Measurements from ENCODE around the gene COLQ. TPM values are rescaled to one million over a fixed set of nuclear protein-coding genes. Genes with fewer than 3 reads are reported as not detected.
"Not testable (repeated sequence)": the region's sequence is repeated elsewhere in the genome, so short reads cannot be mapped to it uniquely, and the experiment has no call there.

COLQ gene
- total RNA-seq: 0.39 and 1.9 TPM in 2 replicates

DNA sequence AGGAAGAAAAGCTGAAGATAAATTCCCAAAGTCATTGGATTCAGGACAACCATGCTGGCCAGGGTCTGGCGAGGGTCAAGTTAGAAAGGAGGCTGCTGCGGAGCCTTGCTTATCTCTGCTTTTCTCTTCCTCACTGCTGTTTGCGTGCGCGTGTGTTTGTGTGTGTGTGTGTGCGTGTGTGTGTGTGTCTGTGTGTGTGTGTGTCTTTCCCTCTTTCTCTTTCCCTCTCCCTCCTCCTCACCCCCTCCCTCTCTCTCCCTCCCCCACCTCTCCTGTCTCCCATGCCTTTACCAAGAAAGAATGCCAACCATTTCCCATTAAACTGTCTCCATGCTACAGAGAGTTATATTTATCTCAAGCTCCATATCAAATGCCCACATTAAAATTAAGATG, at the start of gene COLQ:
TSS of gene COLQ (minus strand) at position 134 of the 393 bp plus-strand sequence. CDS start at position 53, 81 bp downstream.
- no peak for DNase-seq (ENCODE audit: low read depth in 2 of 2)

GRCh38 chr3:15563190-15563589, 41.7 kb upstream of the COLQ start:
- DNase-seq (ENCODE audit: low read depth in 2 of 2): no peak

DNA sequence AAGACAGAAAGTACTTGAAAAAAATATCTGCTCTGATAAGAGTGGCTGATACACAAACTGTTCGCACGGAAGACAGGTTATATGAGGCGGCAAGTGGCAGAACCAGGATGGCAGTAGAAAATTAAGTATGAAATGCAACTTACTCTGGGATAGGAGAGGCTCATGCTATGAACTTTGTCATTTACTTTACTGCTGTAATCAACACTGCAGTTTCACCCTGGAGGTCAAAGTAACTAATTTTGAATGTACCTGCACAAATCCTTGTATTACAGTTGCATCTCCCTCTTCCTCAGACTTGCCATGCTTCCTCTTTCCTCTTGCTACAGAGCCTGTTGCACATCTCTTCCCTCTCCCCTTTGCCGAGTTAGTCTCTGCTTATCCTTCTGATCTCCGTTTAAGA, 41.1 kb upstream of the COLQ start:
- DNase-seq (ENCODE audit: low read depth in 2 of 2): no peak

- DNase-seq (ENCODE audit: low read depth in 2 of 2): no peak
Observed at GRCh38 chr3:15558581-15558980, 37.1 kb upstream of the COLQ start.

DNA sequence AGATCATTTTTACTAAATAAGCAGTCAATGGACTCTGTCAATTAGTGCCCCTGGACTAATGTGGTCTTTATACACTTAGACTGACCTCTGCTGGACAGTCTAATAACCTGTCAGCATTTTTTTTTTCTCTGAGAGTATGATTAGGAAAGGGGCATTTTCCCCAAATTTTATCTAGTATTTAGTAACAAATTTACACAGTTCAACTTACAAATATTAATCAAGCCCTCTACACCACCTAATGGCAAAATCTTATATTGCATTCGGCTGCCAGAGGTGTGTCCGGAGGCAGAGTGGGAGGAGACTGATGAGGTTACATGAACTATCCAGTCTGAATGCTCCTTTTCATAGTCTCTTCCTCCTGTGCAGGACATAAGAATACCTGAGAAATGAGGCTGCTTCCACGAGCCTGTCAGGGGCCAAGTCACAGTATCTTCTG, 36.0 kb upstream of the COLQ start:
- peak; percentile 81 to 85 for DNase-seq (ENCODE audit: low read depth in 2 of 2)

- DNase-seq (ENCODE audit: low read depth in 2 of 2): no peak
Observed at GRCh38 chr3:15556512-15556911, 35.0 kb upstream of the COLQ start.

DNA sequence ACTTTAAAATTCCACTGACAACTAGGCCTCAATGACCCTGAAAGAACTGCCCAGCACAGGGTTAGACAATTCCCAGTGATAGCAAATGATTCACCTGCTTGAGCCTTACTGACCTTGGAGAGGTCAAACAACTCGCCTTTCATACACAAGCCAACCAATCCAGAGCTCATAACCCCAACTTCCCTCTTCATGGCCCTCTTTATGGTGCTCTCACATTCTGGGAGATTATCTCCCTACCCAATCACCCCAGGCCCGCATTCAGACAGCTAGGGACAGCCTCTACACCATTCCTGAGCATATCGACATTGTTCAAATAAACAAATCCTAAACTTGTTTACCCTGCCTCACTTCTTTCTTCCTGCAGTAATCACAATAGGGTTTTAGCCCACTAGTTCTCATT, 32.2 kb upstream of the COLQ start:
- no peak for DNase-seq (ENCODE audit: low read depth in 2 of 2)

GRCh38 chr3:15551902-15552301, 30.4 kb upstream of the COLQ start:
- no peak for DNase-seq (ENCODE audit: low read depth in 2 of 2)

DNA sequence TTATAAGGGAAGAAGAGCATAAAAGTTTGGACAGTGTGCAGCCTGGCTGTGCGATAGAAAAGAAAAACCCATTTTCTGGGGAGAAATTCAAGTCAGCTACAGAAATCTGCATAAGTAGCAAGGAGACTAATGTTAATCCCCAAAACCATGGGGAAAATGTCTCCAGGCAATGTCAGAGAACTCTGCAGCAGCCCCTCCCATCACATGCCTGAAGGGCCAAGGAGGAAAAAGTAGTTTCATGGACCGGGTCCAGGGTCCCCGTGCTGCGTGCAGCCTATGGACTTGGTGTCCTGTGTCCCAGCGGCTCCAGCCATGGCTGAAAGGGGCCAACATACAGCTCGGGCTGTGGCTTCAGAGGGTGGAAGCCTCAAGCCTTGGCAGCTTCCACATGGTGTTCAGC, 28.3 kb upstream of the COLQ start:
- DNase-seq (ENCODE audit: low read depth in 2 of 2): no peak

GRCh38 chr3:15542614-15543013, 21.1 kb upstream of the COLQ start:
- peak; percentile 77 to 81 for DNase-seq (ENCODE audit: low read depth in 2 of 2)

- DNase-seq (ENCODE audit: low read depth in 2 of 2): no peak
Observed at GRCh38 chr3:15541371-15541770, 19.9 kb upstream of the COLQ start.

DNA sequence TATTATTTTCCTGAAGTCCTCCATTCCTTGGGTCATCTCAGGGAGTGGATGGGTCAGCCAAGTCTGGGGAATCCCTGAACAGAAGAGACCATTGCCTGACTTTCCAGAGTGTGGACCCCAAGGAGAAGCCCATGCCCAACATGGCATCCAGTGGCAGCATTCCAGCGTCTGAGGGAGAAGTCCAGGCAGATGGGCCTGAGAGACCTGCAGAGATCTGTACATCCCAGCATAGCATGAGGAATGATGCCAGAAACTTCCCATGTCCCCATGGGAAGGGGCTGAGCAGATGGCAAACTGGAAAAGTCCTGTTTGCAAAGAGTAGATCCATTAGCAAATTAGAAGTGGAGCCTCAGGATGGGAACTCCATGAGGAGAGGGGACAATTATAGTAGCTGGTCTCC, 17.6 kb upstream of the COLQ start:
- no peak for DNase-seq (ENCODE audit: low read depth in 2 of 2)

DNA sequence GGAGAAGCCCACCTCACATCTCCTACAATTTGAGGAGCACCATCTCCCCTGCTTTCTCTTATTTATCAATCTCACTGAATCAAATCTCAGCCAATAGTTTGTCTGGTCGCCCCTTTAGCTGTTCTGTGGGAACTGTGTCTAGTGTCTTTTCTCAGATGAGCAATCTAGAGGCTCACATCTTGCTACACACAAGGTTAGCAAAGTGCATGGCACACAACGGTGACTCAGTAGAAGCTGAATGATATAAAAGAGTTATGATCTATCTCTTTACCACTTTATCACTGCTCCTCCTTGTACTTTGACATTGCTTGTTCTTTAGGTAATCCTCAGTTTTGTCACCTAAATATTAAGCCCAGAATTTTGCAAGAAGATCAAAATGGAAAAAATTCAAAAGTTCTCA, 16.8 kb upstream of the COLQ start:
- DNase-seq (ENCODE audit: low read depth in 2 of 2): no peak

DNA sequence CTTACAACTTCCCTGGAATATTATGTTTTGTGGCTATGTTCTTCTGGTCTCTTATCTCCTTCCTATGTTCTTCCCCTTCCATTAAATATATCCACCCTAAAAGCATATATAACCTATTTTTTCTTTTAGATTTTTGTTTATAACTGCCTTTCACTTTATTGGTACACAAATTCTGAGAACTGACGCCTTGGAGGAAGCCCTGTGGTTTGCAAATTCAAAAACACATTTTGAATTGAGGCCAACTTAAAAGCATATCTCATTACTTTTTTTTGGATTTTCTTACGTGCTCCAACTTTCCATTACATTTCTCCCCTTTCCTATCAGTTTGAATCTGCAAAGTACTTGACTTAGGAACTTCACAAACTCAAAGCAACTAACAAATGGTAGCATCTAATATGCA, 15.3 kb upstream of the COLQ start:
- DNase-seq (ENCODE audit: low read depth in 2 of 2): no peak

- DNase-seq (ENCODE audit: low read depth in 2 of 2): no peak
Observed at GRCh38 chr3:15535732-15536131, 14.2 kb upstream of the COLQ start.

DNA sequence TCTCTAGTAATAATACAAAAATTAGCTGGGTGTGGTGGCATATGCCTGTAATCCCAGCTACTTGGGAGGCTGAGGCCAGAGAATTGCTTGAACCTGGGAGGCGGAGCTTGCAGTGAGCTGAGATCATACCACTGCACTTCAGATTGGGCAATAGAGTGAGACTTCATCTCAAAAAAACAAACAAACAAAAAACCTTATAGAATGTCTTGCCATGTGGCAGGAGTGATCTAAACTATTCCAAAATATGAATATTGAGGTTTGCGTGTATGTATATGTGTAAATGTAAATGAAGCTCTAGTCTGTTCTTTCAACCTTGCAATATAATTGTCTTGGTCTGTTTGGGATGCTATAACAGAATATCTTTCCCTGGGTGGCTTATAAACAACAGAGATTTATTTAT, 11.1 kb upstream of the COLQ start:
- not testable (repeated sequence) for DNase-seq (ENCODE audit: low read depth in 2 of 2)

GRCh38 chr3:15531346-15531745, 9.8 kb upstream of the COLQ start:
- DNase-seq (ENCODE audit: low read depth in 2 of 2): no peak

DNA sequence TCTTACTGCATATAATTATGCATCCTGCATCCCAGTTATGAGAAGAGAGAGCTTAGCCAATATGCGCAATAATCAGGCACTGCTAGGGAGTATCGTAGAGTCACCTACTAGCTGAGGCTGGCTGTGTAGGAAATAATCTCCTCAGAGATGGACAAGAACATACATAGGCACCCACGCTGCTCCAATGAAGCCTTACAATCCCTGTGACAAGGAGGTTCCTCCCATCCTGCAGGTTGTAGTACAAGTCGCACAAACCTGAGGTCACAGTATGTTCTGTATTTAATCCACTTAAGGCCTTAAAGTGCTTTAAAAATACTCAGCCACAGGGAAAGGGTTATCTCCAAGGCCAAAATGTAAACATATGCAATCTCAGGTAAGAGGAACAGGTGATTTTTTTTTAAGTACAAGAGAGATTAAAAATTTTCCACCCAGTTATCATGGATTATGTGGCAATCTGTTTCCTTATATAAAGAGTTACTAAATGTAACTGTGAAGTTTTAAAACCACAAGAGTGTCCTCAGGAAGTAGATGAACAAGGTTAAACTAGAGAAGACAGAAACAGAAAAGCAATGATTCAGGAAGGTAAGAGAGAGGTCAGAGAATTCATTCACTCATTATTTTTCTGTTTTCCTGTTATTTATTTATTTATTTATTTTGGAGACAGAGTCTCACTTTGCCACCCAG, 7.5 kb upstream of the COLQ start:
- no peak for DNase-seq (ENCODE audit: low read depth in 2 of 2)

DNA sequence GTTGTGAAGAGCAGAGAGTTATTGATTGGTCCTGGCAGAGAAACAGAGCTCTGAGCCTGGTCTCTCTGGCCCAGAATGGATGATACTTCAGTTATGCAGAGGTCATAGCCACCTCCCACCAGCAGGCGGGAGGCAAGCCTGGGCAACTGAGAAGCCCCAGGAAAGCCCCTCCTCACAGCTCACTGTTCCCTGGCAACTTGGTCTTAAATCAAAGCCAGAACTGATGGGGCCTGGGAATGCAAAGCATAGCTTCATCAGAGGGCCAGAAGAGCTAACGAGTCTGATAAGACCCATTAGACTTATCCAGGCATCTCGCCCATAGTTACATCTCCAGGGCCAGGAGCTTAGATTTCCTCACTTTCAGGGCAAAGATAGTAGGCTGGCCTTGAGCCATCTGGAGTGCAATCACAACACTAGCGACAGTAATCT, 5.5 kb upstream of the COLQ start:
- no peak for DNase-seq (ENCODE audit: low read depth in 2 of 2)

- no peak for DNase-seq (ENCODE audit: low read depth in 2 of 2)
Observed at GRCh38 chr3:15525790-15526189, 4.3 kb upstream of the COLQ start.

DNA sequence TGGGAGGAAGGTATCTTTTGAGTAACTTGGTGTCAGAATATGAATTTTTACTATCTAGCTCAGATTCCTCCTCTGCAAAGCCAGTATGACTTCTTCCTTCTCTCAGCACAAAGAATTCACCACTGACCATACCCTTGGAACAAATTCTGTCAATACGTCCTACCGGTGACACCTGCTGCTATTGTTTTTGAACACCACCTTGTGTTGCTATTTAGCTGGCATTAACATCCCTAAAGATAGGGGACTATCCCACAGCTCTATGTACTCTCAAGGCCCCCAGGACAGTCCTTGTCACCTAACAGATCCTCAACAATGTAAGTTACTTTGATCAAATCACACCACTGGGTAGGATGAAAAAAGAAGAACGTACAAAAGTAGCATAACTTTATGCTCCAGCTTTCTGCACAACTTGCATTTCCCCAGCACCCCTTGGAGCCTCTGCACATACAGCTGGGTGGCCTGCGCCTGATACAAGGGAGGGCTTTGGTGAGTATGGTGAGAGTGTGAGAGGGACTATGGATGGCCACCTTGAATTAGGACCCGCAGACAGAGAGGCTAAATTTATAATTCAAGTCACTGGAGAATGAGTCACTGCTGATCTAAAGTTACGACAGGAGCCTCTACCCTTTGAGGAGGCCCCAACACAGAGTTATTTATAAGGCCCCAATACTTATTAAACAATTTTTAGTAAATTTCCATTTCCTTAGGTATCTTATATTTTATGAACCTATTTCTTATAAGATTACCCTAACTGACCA, 2.3 kb upstream of the COLQ start:
- no peak for DNase-seq (ENCODE audit: low read depth in 2 of 2)

- DNase-seq (ENCODE audit: low read depth in 2 of 2): no peak
Observed at GRCh38 chr3:15522016-15522415, 510 bp upstream of the COLQ start.
